ENCODE data around the gene ACTL7A.
"Not testable (repeated sequence)": the region's sequence is repeated elsewhere in the genome, so short reads cannot be mapped to it uniquely, and the experiment has no call there.

ACTL7A gene

GRCh38 chr9:108836781-108837180, 25.3 kb upstream of the ACTL7A start:
- Histone ChIP-seq H3K27me3 (ENCODE audit: insufficient read depth, poor library complexity, severe bottlenecking) (no peaks in the 10 kb centered on the region), H3K4me3 (replicated peaks; ENCODE audit: insufficient read depth, low read length) (no peak overlapping the region), H3K27ac (replicated peaks) (no peak overlapping the region)
- DNase-seq (ENCODE audit: low read depth in 1 of 2, low spot score in 1 of 2) = no peak
- TF ChIP-seq GABPA (IDR thresholded peaks at IDR 0.05; ENCODE audit: low read depth) (no peak), CTCF (IDR thresholded peaks at IDR 0.05; ENCODE audit: insufficient read depth, low read length) (no peak), POLR2AphosphoS5 (IDR thresholded peaks at IDR 0.05; ENCODE audit: low read depth) (no peak), REST (IDR thresholded peaks at IDR 0.05; ENCODE audit: insufficient replicate concordance, low read depth) (no peak), SPI1 (IDR thresholded peaks at IDR 0.05; ENCODE audit: borderline replicate concordance, low read depth) (no peak)

- no peak overlapping the region for H3K27ac ChIP-seq (replicated peaks)
- DNase-seq (ENCODE audit: low read depth in 1 of 2, low spot score in 1 of 2) = no peak
- TF ChIP-seq SPI1 (IDR thresholded peaks at IDR 0.05; ENCODE audit: borderline replicate concordance, low read depth) (no peak), GABPA (IDR thresholded peaks at IDR 0.05; ENCODE audit: low read depth) (no peak), POLR2AphosphoS5 (IDR thresholded peaks at IDR 0.05; ENCODE audit: low read depth) (no peak), CTCF (IDR thresholded peaks at IDR 0.05; ENCODE audit: insufficient read depth, low read length) (no peak), REST (IDR thresholded peaks at IDR 0.05; ENCODE audit: insufficient replicate concordance, low read depth) (no peak)
- H3K4me3 ChIP-seq (replicated peaks; ENCODE audit: insufficient read depth, low read length) = no peak overlapping the region
- no peaks in the 10 kb centered on the region for H3K27me3 ChIP-seq (ENCODE audit: insufficient read depth, poor library complexity, severe bottlenecking)
Measured at GRCh38 chr9:108837530-108837929, 24.5 kb upstream of the ACTL7A start.

GRCh38 chr9:108838017-108838416, 24.0 kb upstream of the ACTL7A start:
- TF ChIP-seq GABPA (IDR thresholded peaks at IDR 0.05; ENCODE audit: low read depth) = no peak
- TF ChIP-seq REST (IDR thresholded peaks at IDR 0.05; ENCODE audit: insufficient replicate concordance, low read depth) = no peak
- no peak for TF ChIP-seq POLR2AphosphoS5 (IDR thresholded peaks at IDR 0.05; ENCODE audit: low read depth)
- no peak for TF ChIP-seq SPI1 (IDR thresholded peaks at IDR 0.05; ENCODE audit: borderline replicate concordance, low read depth)
- no peak for TF ChIP-seq CTCF (IDR thresholded peaks at IDR 0.05; ENCODE audit: insufficient read depth, low read length)
- Histone ChIP-seq H3K4me3 (replicated peaks; ENCODE audit: insufficient read depth, low read length) (no peak overlapping the region), H3K27me3 (ENCODE audit: insufficient read depth, poor library complexity, severe bottlenecking) (no peaks in the 10 kb centered on the region), H3K27ac (replicated peaks) (no peak overlapping the region)
- DNase-seq (ENCODE audit: low read depth in 1 of 2, low spot score in 1 of 2) = no peak

GRCh38 chr9:108839561-108839960, 22.5 kb upstream of the ACTL7A start:
- DNase-seq (ENCODE audit: low read depth in 1 of 2, low spot score in 1 of 2); H3K27me3 ChIP-seq (ENCODE audit: insufficient read depth, poor library complexity, severe bottlenecking); H3K27ac ChIP-seq (replicated peaks); H3K4me3 ChIP-seq (replicated peaks; ENCODE audit: insufficient read depth, low read length): not testable (repeated sequence)
